ENCODE results near the gene SORCS1.

The SORCS1 gene

DNA sequence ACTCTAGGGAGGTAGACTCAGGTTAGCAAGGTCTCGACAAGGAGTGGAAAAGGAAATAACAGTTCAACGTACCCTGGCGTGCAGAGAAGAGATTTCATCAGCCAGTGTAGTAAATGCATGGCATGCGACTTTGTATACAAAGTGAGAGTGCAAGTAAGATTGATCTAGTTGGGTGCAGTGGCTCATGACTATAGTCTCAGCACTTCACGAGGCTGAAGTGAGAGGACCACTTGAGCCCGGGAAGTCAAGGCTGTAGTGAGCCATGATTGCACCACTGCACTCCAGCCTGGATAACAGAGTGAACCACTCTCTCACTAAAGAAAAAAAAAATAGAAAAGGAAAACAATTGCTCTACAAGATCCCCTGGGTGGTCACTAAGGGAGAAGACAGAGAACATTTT lies 528.6 kb downstream of the SORCS1 start:
- TF ChIP-seq POLR2AphosphoS5 (IDR thresholded peaks at IDR 0.05; ENCODE audit: borderline replicate concordance, low read depth, low read length) (no peak), EZH2 (IDR thresholded peaks at IDR 0.05) (no peak), FOXP2 (optimal IDR thresholded peaks at IDR 0.05; ENCODE audit: control extremely low read depth, extremely low read length, insufficient read depth) (no peak)
- DNase-seq (ENCODE audit: low read depth, low spot score): no peak
- Histone ChIP-seq H3K36me3 (ENCODE audit: insufficient read depth, low read length) (no peaks in the 10 kb centered on the region), H3K4me3 (no peak overlapping the region), H3K9ac (ENCODE audit: insufficient read length) (no peak overlapping the region), H3K9me3 (ENCODE audit: low read depth, low read length) (no peaks in the 10 kb centered on the region), H3K27ac (no peak overlapping the region)

DNA sequence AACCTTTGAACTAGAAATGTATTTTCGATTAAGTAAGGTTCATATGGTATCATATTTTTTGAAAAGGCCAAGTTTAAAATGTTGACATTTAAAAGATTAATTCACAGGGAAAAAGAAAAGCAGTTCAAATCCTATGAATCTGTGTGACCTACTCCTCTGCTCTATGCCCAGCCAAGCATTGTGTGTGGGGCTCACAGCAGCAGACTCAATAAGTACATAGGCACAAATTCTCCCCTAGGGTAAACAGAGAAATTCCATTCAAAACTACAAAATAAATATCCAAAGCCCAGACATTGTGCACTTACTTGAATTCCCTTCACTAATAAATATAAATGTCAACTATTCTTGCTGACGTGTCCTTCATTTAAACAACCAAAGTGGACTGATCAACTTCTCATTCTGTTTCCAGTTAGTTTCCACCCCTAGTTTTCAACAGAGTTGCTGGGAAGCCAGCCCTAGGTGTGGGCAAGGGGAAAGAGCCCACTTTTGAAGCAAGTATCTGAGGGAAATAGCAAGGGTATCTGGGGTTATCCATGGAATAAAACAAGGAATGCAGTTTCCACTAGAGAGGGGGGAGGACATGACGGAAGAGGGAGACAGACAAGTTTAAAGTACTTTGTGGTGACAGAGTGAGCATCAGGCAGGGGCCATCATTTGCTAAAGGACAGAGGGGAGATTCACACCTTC lies 533.3 kb downstream of the SORCS1 start:
- no peaks in the 10 kb centered on the region for H3K9me3 ChIP-seq (ENCODE audit: low read depth, low read length)
- H3K27ac ChIP-seq: no peak overlapping the region
- H3K36me3 ChIP-seq (ENCODE audit: insufficient read depth, low read length): no peaks in the 10 kb centered on the region
- no peak for TF ChIP-seq FOXP2 (optimal IDR thresholded peaks at IDR 0.05; ENCODE audit: control extremely low read depth, extremely low read length, insufficient read depth)
- TF ChIP-seq EZH2 (IDR thresholded peaks at IDR 0.05): no peak
- no peak for TF ChIP-seq POLR2AphosphoS5 (IDR thresholded peaks at IDR 0.05; ENCODE audit: borderline replicate concordance, low read depth, low read length)
- no peak for DNase-seq (ENCODE audit: low read depth, low spot score)
- H3K4me3 ChIP-seq: no peak overlapping the region
- no peak overlapping the region for H3K9ac ChIP-seq (ENCODE audit: insufficient read length)

DNA sequence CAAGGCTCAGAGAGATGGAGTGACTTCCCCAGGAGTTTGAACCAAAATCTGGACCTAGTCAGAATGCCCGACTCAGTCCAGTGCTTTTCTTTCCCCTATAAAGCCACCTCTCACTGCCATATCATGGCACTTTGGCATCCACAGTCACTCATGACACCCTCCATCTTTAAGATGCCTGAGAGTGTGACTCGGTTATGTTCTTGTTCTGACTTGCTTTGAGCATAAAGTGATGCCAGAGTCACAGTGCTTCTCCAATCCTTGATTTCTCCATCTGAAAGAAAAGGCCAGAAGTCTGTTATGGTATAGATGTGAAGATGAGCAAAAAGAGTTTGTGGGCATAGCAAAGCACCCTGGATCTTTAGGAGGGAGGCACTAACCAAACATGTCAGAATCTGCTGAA lies 538.1 kb downstream of the SORCS1 start:
- no peak for TF ChIP-seq FOXP2 (optimal IDR thresholded peaks at IDR 0.05; ENCODE audit: control extremely low read depth, extremely low read length, insufficient read depth)
- no peak for TF ChIP-seq POLR2AphosphoS5 (IDR thresholded peaks at IDR 0.05; ENCODE audit: borderline replicate concordance, low read depth, low read length)
- no peak for TF ChIP-seq EZH2 (IDR thresholded peaks at IDR 0.05)
- Histone ChIP-seq H3K9ac (ENCODE audit: insufficient read length) (no peak overlapping the region), H3K27ac (no peak overlapping the region), H3K36me3 (ENCODE audit: insufficient read depth, low read length) (no peaks in the 10 kb centered on the region), H3K4me3 (no peak overlapping the region), H3K9me3 (ENCODE audit: low read depth, low read length) (no peaks in the 10 kb centered on the region)
- DNase-seq (ENCODE audit: low read depth, low spot score): no peak

DNA sequence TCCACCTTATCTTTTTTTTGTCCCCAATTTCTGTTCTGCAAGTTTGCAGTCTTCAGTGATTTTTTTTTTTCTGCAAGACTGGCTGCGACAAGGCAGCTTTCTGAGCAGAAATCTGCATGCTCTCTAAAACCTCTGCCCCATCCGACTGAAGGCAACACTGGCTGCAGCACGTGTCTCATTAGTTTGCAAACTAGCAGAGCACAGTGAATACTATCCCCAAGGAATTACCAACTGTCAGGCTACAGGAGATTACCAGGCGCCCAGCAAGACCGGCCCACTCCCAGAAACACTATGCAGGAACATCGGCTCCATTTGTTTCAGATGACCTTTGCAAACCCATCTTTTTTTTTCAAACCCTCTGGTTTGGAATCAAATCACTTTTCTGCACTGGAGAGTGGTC lies 538.8 kb downstream of the SORCS1 start:
- Histone ChIP-seq H3K27ac (no peak overlapping the region), H3K9ac (ENCODE audit: insufficient read length) (no peak overlapping the region), H3K36me3 (ENCODE audit: insufficient read depth, low read length) (no peaks in the 10 kb centered on the region), H3K4me3 (no peak overlapping the region), H3K9me3 (ENCODE audit: low read depth, low read length) (no peaks in the 10 kb centered on the region)
- TF ChIP-seq FOXP2 (optimal IDR thresholded peaks at IDR 0.05; ENCODE audit: control extremely low read depth, extremely low read length, insufficient read depth) (no peak), EZH2 (IDR thresholded peaks at IDR 0.05) (no peak), POLR2AphosphoS5 (IDR thresholded peaks at IDR 0.05; ENCODE audit: borderline replicate concordance, low read depth, low read length) (no peak)
- no peak for DNase-seq (ENCODE audit: low read depth, low spot score)

DNA sequence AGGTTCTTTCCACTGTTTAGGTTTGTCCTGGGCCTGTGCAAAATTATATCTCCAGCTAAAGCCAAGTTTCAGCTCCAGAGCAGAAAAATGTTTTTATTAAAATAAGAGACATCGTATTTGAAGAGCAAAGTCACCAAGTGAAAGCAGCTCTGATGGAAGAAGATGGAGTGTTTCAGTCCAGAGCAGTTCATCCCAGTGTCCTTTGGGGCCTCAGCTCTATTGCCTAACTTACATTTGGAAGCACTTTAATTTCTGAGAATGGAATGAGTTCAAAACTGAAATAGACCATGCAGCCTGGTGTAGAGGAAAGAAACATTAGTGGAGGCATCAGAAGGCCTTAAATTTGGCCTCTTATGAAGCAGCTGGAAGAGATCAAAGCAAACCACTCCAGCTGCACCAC lies 545.2 kb downstream of the SORCS1 start:
- TF ChIP-seq EZH2 (IDR thresholded peaks at IDR 0.05) (no peak), FOXP2 (optimal IDR thresholded peaks at IDR 0.05; ENCODE audit: control extremely low read depth, extremely low read length, insufficient read depth) (no peak), POLR2AphosphoS5 (IDR thresholded peaks at IDR 0.05; ENCODE audit: borderline replicate concordance, low read depth, low read length) (no peak)
- H3K36me3 ChIP-seq (ENCODE audit: insufficient read depth, low read length): no peaks in the 10 kb centered on the region

DNA sequence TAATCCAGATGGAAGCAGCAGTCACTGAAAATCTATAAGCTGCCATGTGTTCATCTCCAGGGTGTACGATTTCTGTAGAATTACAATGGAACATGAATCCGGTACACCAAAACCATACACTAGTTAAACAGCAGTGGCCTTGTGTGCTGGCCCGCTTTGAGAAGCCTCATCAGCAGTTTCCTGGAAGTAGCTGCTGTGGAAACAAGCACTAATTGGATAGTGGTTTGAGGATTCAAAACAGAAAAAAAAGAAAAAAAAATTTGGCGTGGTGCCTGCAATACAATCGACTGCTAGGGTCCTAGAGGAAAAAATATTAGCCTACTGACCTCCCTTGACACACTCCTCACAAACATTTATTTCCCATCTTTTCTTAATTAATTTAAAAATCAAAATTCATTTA lies 545.9 kb downstream of the SORCS1 start:
- no peak for DNase-seq (ENCODE audit: low read depth, low spot score)
- Histone ChIP-seq H3K4me3 (no peak overlapping the region), H3K9me3 (ENCODE audit: low read depth, low read length) (no peaks in the 10 kb centered on the region), H3K9ac (ENCODE audit: insufficient read length) (no peak overlapping the region), H3K27ac (no peak overlapping the region), H3K36me3 (ENCODE audit: insufficient read depth, low read length) (no peaks in the 10 kb centered on the region)
- no peak for TF ChIP-seq POLR2AphosphoS5 (IDR thresholded peaks at IDR 0.05; ENCODE audit: borderline replicate concordance, low read depth, low read length)
- no peak for TF ChIP-seq FOXP2 (optimal IDR thresholded peaks at IDR 0.05; ENCODE audit: control extremely low read depth, extremely low read length, insufficient read depth)
- TF ChIP-seq EZH2 (IDR thresholded peaks at IDR 0.05): no peak

More for the DNA sequence above, 545.2 kb downstream of the SORCS1 start:
- H3K4me3 ChIP-seq: no peak overlapping the region
- no peak for DNase-seq (ENCODE audit: low read depth, low spot score)
- H3K9ac ChIP-seq (ENCODE audit: insufficient read length): no peak overlapping the region
- no peak overlapping the region for H3K27ac ChIP-seq
- H3K9me3 ChIP-seq (ENCODE audit: low read depth, low read length): no peaks in the 10 kb centered on the region

DNA sequence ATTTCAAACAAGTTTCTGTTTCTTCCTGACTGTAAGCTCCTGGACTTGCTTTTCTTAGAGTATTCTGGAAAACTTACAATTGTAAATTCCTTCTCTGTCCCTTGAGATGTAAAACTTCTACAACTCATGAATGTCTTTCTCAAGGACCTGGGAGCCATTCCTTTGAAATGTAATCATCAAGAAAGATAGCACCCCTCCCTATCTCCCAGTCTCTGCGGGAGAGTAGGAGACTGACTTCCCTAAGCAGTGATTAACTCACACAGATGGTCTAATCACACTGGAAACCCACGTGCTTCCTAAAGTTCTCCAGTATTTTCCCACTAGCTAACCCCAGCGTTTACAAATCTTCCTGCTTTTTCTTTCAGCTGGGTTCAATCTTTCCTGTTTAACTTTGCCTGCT lies 549.4 kb downstream of the SORCS1 start:
- no peaks in the 10 kb centered on the region for H3K9me3 ChIP-seq (ENCODE audit: low read depth, low read length)
- no peaks in the 10 kb centered on the region for H3K36me3 ChIP-seq (ENCODE audit: insufficient read depth, low read length)
- TF ChIP-seq FOXP2 (optimal IDR thresholded peaks at IDR 0.05; ENCODE audit: control extremely low read depth, extremely low read length, insufficient read depth): no peak
- no peak for TF ChIP-seq EZH2 (IDR thresholded peaks at IDR 0.05)
- TF ChIP-seq POLR2AphosphoS5 (IDR thresholded peaks at IDR 0.05; ENCODE audit: borderline replicate concordance, low read depth, low read length): no peak
- no peak overlapping the region for H3K4me3 ChIP-seq
- no peak overlapping the region for H3K9ac ChIP-seq (ENCODE audit: insufficient read length)
- no peak for DNase-seq (ENCODE audit: low read depth, low spot score)
- H3K27ac ChIP-seq: no peak overlapping the region

DNA sequence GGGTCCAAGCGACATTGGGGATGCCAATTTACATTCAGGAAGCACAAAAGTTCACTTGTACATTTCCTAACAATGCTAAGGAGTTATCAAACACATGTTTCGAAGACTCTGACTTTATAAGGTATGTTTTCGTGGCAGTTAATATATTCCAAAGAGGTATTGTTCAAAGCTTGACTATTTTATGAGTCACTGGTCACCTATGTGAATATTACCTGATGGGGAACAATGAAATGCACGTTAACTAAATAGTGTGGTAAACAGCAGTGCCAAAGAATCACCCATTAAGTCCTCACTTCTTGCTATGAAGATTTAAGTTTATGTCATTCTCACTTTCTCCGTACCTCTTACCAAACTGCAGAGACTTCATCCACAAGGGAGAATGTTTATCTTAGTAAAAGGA lies 550.2 kb downstream of the SORCS1 start:
- DNase-seq (ENCODE audit: low read depth, low spot score): no peak
- H3K27ac ChIP-seq: no peak overlapping the region
- no peak overlapping the region for H3K4me3 ChIP-seq
- H3K36me3 ChIP-seq (ENCODE audit: insufficient read depth, low read length): no peaks in the 10 kb centered on the region
- H3K9ac ChIP-seq (ENCODE audit: insufficient read length): no peak overlapping the region
- TF ChIP-seq EZH2 (IDR thresholded peaks at IDR 0.05) (no peak), FOXP2 (optimal IDR thresholded peaks at IDR 0.05; ENCODE audit: control extremely low read depth, extremely low read length, insufficient read depth) (no peak), POLR2AphosphoS5 (IDR thresholded peaks at IDR 0.05; ENCODE audit: borderline replicate concordance, low read depth, low read length) (no peak)
- no peaks in the 10 kb centered on the region for H3K9me3 ChIP-seq (ENCODE audit: low read depth, low read length)

DNA sequence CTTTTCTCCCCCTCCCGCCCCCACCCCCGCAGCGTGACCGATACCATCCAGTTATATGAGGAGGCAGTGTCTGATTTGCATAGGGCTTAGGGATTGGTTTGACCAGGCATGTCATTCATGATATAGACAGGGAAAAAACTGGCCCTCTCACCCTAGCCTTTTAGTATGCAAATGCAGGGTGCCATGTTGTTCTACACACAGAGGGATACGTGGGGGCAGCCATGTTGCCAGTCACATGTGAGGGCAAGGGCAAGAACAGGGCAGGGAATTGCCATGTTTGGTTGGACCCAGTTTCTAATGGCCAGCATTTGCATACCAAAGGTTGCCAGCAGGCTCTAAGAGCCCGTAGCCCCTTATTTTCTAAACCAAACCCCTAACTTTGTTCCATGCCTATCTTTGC lies 552.1 kb downstream of the SORCS1 start:
- no peak for DNase-seq (ENCODE audit: low read depth, low spot score)
- H3K9ac ChIP-seq (ENCODE audit: insufficient read length): no peak overlapping the region
- no peak for TF ChIP-seq FOXP2 (optimal IDR thresholded peaks at IDR 0.05; ENCODE audit: control extremely low read depth, extremely low read length, insufficient read depth)
- TF ChIP-seq POLR2AphosphoS5 (IDR thresholded peaks at IDR 0.05; ENCODE audit: borderline replicate concordance, low read depth, low read length): no peak
- no peak for TF ChIP-seq EZH2 (IDR thresholded peaks at IDR 0.05)
- no peak overlapping the region for H3K27ac ChIP-seq
- no peaks in the 10 kb centered on the region for H3K36me3 ChIP-seq (ENCODE audit: insufficient read depth, low read length)
- H3K9me3 ChIP-seq (ENCODE audit: low read depth, low read length): no peaks in the 10 kb centered on the region
- no peak overlapping the region for H3K4me3 ChIP-seq
